ENCODE results near the gene KIAA2012. TPM values are rescaled to one million over a fixed set of nuclear protein-coding genes. Genes with fewer than 3 reads are reported as not detected.

Gene KIAA2012
- total RNA-seq, 1 donor from 2014 or later: 1.3 TPM

DNA sequence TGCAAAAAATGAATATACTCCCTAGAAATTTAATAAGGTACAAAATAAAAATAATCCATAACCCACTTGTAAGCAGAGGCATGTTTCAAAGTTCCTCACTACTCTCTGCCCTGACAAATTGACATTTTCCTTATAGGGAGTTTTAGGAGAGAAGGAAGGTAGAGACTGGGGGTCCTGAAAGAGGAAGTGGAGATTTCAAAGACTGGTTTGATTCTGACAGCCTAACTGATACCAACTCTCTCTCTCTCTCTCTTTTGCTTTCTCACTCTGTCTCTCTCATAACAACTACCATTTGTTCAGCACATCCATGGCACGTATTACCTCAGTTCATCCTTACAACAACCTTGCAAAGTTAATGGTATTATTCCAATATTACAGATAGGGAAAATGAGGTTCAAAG is 20.8 kb upstream of the KIAA2012 start:
- TF ChIP-seq CTCF (conservative IDR thresholded peaks at IDR 0.05): no peak
- no peak overlapping the region for H3K4me3 Mint-ChIP-seq

GRCh38 chr2:202054679-202055078 is 18.4 kb upstream of the KIAA2012 start:
- Mint-ChIP-seq H3K27ac (no peak overlapping the region), H3K36me3 (no peaks in the 10 kb centered on the region), H3K4me3 (no peak overlapping the region), H3K27me3 (peaks cover 8% of the 10 kb centered on the region), H3K4me1 (ENCODE audit: unreplicated experiment) (peaks cover 32% of the 10 kb centered on the region), H3K9me3 (no peaks in the 10 kb centered on the region)
- no peak for DNase-seq (ENCODE audit: extremely low spot score, unreplicated experiment)
- TF ChIP-seq CTCF (conservative IDR thresholded peaks at IDR 0.05): no peak

More for the DNA sequence above, 20.8 kb upstream of the KIAA2012 start:
- no peak overlapping the region for H3K27ac Mint-ChIP-seq
- peaks cover 8% of the 10 kb centered on the region for H3K27me3 Mint-ChIP-seq
- H3K36me3 Mint-ChIP-seq: no peaks in the 10 kb centered on the region
- peaks cover 41% of the 10 kb centered on the region for H3K4me1 Mint-ChIP-seq (ENCODE audit: unreplicated experiment)
- DNase-seq (ENCODE audit: extremely low spot score, unreplicated experiment): no peak
- H3K9me3 Mint-ChIP-seq: no peaks in the 10 kb centered on the region

DNA sequence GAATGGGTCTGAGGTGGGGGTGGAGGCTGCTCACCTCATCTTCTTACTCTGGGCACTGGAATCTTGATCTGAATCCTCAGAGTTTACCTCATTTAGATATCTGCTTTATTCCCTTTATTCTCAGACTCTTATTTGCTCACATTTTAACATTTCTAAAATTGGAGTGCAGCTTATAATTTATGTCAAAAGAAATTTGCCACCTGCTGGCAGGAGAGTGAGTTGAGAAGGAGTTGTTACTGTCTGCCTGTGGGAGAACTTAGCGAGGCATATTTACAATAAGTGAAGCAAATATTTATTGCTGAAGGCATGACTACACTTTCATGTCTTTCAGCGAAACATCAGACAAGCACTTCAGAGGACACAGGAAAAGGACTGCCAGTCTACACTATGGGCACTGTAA is 16.4 kb upstream of the KIAA2012 start:
- peaks cover 8% of the 10 kb centered on the region for H3K27me3 Mint-ChIP-seq
- H3K27ac Mint-ChIP-seq: no peak overlapping the region
- peak; percentile 56 for TF ChIP-seq CTCF (conservative IDR thresholded peaks at IDR 0.05)
- no peaks in the 10 kb centered on the region for H3K36me3 Mint-ChIP-seq
- H3K4me3 Mint-ChIP-seq: no peak overlapping the region
- H3K9me3 Mint-ChIP-seq: peaks cover 3% of the 10 kb centered on the region
- H3K4me1 Mint-ChIP-seq (ENCODE audit: unreplicated experiment): peaks cover 20% of the 10 kb centered on the region
- no peak for DNase-seq (ENCODE audit: extremely low spot score, unreplicated experiment)

DNA sequence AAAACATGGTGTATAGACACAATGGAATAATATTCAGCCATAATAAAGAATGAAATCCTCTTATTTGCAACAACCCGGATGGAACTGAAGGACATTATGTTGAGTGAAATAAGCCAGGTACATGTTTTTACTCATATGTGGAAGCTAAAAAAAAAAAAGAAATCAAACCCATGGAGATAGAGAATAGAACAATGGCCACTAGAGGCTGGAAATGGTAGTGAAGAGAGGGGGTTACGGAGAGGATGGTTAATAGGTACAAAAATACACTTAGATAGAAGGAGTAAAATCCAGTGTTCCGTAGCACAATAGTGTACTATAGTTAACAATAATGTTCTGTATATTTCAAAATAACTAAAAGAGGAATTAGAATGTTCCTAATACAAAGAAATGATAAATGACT is 12.8 kb upstream of the KIAA2012 start:
- peaks cover 29% of the 10 kb centered on the region for H3K4me1 Mint-ChIP-seq (ENCODE audit: unreplicated experiment)
- DNase-seq (ENCODE audit: extremely low spot score, unreplicated experiment): no peak
- TF ChIP-seq CTCF (conservative IDR thresholded peaks at IDR 0.05): peak; percentile 69
- H3K27ac Mint-ChIP-seq: no peak overlapping the region
- H3K27me3 Mint-ChIP-seq: peaks cover 5% of the 10 kb centered on the region
- H3K36me3 Mint-ChIP-seq: no peaks in the 10 kb centered on the region
- no peak overlapping the region for H3K4me3 Mint-ChIP-seq
- H3K9me3 Mint-ChIP-seq: peaks cover 3% of the 10 kb centered on the region

DNA sequence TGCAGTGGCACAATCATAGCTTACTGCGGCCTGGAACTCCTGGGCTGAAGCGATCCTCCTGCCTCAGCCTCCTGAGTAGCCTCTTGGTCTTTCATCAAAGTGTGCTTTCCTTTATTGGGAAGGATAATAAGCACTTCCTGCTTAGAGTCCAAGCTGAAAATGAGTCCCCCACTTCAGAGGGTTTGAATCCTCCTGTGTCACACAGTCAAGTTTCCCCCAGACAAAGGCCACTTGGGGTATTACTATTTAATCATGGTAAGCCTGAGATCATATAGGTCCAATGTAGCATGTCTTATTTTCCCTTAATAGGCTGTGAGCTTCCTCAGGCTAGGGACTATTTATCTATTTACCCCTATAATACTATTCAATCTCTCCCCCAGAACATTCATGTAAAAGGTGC is 11.4 kb upstream of the KIAA2012 start:
- no peak overlapping the region for H3K27ac Mint-ChIP-seq
- DNase-seq (ENCODE audit: extremely low spot score, unreplicated experiment): no peak
- no peak for TF ChIP-seq CTCF (conservative IDR thresholded peaks at IDR 0.05)
- H3K36me3 Mint-ChIP-seq: no peaks in the 10 kb centered on the region
- peaks cover under 1% of the 10 kb centered on the region for H3K27me3 Mint-ChIP-seq
- peaks cover 31% of the 10 kb centered on the region for H3K4me1 Mint-ChIP-seq (ENCODE audit: unreplicated experiment)
- H3K4me3 Mint-ChIP-seq: no peak overlapping the region
- peaks cover 3% of the 10 kb centered on the region for H3K9me3 Mint-ChIP-seq
